GM20000 (cell line): ENCODE data around the gene POLR3G.
A peak's percentile ranks its signal among the peaks of the same experiment; 100 is the strongest.

Experiments used
- DNase-seq: peaks from one replicate; pipeline ENCODE4 v3.0.0; 2012; ENCODE audit warnings: low spot score
- CTCF ChIP-seq: IDR thresholded peaks from 2 replicates; pipeline ENCODE4 v1.5.1; 2012; ENCODE audit warnings: mild to moderate bottlenecking, control low read depth; ENCODE audit errors: extremely low read depth, missing control alignments

POLR3G gene

GRCh38 chr5:90551376-90551775, 76.7 kb downstream of the POLR3G start:
- DNase-seq: no peak
- TF ChIP-seq CTCF: no peak

- DNase-seq: no peak
- no peak for TF ChIP-seq CTCF
Observed at GRCh38 chr5:90553711-90554110, 79.0 kb downstream of the POLR3G start.

GRCh38 chr5:90554358-90555006, 79.8 kb downstream of the POLR3G start:
- no peak for TF ChIP-seq CTCF
- no peak for DNase-seq

GRCh38 chr5:90555666-90556065, 81.0 kb downstream of the POLR3G start:
- no peak for TF ChIP-seq CTCF
- no peak for DNase-seq

GRCh38 chr5:90557391-90557790, 82.7 kb downstream of the POLR3G start:
- no peak for DNase-seq
- TF ChIP-seq CTCF: no peak

- TF ChIP-seq CTCF: no peak
- no peak for DNase-seq
Observed at GRCh38 chr5:90557871-90558270, 83.2 kb downstream of the POLR3G start.

- peak; percentile 31 for DNase-seq
- no peak for TF ChIP-seq CTCF
Observed at GRCh38 chr5:90558344-90559192, 83.9 kb downstream of the POLR3G start, which contains the start of gene ADGRV1. Gene ADGRV1, plus strand, starts transcription at chr5:90558797. Its CDS starts 99 bp downstream, at chr5:90558896.
